KMS-11 (cell line): ENCODE data around the gene CDH3.

Experiments used
- H2AFZ ChIP-seq: fragments of 200-600 bp; sonication (generic); 2 replicates; pipeline ENCODE4 v1.6.1; 2016; ENCODE audit warnings: antibody characterized with exemption, mixed run types, low read depth
- H3K27ac ChIP-seq: fragments of 200-600 bp; sonication (generic); 2 replicates; pipeline ENCODE4 v1.6.1; 2016; ENCODE audit warnings: mild to moderate bottlenecking, mixed run types
- H3K27me3 ChIP-seq: fragments of 200-600 bp; sonication (generic); 2 replicates; pipeline ENCODE4 v1.6.1; 2017; ENCODE audit warnings: mild to moderate bottlenecking, low read depth, mixed run types, moderate library complexity; ENCODE audit not compliant: insufficient read depth
- H3K36me3 ChIP-seq: fragments of 200-600 bp; sonication (generic); 2 replicates; pipeline ENCODE4 v1.6.1; 2017; ENCODE audit warnings: mild to moderate bottlenecking, mixed run types; ENCODE audit not compliant: insufficient read depth
- H3K4me1 ChIP-seq: fragments of 200-600 bp; sonication (generic); 2 replicates; pipeline ENCODE4 v1.6.1; 2016; ENCODE audit warnings: mild to moderate bottlenecking, low read depth, mixed run types; ENCODE audit not compliant: poor library complexity, severe bottlenecking
- H3K4me2 ChIP-seq: fragments of 200-600 bp; sonication (generic); 2 replicates; pipeline ENCODE4 v1.7.0; 2016; ENCODE audit warnings: mild to moderate bottlenecking, mixed run types
- H3K4me3 ChIP-seq: fragments of 200-600 bp; sonication (generic); IDR thresholded peaks from 2 replicates; pipeline ENCODE4 v1.6.1; 2017; ENCODE audit warnings: low read depth, low read length, mixed read lengths; ENCODE audit not compliant: insufficient read depth
- H3K79me2 ChIP-seq: fragments of 200-600 bp; sonication (generic); 2 replicates; pipeline ENCODE4 v1.6.1; 2016; ENCODE audit warnings: low read depth, mixed run types; ENCODE audit not compliant: insufficient read depth
- H3K9ac ChIP-seq: fragments of 200-600 bp; sonication (generic); 2 replicates; pipeline ENCODE4 v1.6.1; 2016; ENCODE audit warnings: mild to moderate bottlenecking, mixed run types
- H4K20me1 ChIP-seq: fragments of 200-600 bp; sonication (generic); 2 replicates; pipeline ENCODE4 v1.6.1; 2016; ENCODE audit warnings: mild to moderate bottlenecking, mixed run types; ENCODE audit not compliant: insufficient read depth
- TF ChIP-seq, protein P1 (sequence below): fragments of 200-600 bp; sonication (generic); conservative IDR thresholded peaks from 2 replicates; pipeline ENCODE4 v1.6.1; 2017; ENCODE audit warnings: low read depth, mild to moderate bottlenecking, antibody characterized with exemption, low read length, moderate library complexity, mixed read lengths

CDH3 gene

DNA sequence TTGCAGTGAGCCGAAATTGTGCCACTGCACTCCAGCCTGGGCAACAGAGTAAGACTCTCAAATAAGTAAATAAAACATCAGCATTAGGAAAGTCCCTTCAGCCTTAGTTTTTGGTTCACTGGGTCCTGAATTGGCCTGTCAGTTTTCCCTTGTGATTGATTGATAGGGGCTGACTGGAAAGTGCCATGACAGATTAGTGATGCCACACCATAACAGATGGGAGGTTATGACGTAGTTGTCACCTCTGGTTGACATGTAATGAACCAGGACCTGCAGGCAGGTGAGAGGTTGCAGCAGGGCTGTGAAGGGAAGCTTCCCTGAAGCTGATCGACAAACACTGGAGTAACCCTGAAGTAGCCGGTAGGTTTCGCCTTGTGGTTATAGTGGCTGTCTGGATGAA, 41.8 kb downstream of the CDH3 start:
- no peaks in the 10 kb centered on the region for H4K20me1 ChIP-seq
- H2AFZ ChIP-seq: no peak overlapping the region
- no peak overlapping the region for H3K9ac ChIP-seq
- H3K4me3 ChIP-seq: no peak overlapping the region
- H3K4me1 ChIP-seq: no peaks in the 10 kb centered on the region
- H3K27ac ChIP-seq: no peak overlapping the region
- H3K79me2 ChIP-seq: no peaks in the 10 kb centered on the region
- TF ChIP-seq, protein P1, sequence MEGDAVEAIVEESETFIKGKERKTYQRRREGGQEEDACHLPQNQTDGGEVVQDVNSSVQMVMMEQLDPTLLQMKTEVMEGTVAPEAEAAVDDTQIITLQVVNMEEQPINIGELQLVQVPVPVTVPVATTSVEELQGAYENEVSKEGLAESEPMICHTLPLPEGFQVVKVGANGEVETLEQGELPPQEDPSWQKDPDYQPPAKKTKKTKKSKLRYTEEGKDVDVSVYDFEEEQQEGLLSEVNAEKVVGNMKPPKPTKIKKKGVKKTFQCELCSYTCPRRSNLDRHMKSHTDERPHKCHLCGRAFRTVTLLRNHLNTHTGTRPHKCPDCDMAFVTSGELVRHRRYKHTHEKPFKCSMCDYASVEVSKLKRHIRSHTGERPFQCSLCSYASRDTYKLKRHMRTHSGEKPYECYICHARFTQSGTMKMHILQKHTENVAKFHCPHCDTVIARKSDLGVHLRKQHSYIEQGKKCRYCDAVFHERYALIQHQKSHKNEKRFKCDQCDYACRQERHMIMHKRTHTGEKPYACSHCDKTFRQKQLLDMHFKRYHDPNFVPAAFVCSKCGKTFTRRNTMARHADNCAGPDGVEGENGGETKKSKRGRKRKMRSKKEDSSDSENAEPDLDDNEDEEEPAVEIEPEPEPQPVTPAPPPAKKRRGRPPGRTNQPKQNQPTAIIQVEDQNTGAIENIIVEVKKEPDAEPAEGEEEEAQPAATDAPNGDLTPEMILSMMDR: no peak
- no peaks in the 10 kb centered on the region for H3K36me3 ChIP-seq
- H3K4me2 ChIP-seq: no peak overlapping the region
- no peaks in the 10 kb centered on the region for H3K27me3 ChIP-seq

DNA sequence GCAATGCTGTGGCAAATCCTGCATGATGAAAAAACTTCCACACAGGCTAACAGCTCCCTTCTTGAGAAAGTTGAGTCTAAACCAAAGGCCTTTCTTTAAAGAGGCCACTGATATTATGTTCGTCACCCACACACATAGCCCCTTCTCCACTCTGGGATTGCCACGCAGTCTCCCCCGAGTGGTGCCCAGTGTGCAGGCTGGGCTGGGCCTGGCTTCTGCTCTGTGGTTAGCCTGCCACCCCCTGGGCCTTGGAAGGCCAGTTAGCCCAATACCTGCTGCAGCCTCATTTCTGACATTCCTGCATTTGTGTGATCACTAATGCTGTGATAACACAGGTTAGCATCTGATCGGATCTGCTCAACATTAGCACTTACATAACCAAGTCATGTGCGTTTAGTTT, 44.8 kb downstream of the CDH3 start:
- Histone ChIP-seq H4K20me1 (no peaks in the 10 kb centered on the region), H3K36me3 (no peaks in the 10 kb centered on the region), H3K9ac (no peak overlapping the region), H3K79me2 (no peaks in the 10 kb centered on the region), H3K4me2 (no peak overlapping the region), H3K4me3 (no peak overlapping the region), H3K27ac (no peak overlapping the region), H2AFZ (no peak overlapping the region), H3K4me1 (no peaks in the 10 kb centered on the region), H3K27me3 (no peaks in the 10 kb centered on the region)
- TF ChIP-seq, protein P1: no peak

DNA sequence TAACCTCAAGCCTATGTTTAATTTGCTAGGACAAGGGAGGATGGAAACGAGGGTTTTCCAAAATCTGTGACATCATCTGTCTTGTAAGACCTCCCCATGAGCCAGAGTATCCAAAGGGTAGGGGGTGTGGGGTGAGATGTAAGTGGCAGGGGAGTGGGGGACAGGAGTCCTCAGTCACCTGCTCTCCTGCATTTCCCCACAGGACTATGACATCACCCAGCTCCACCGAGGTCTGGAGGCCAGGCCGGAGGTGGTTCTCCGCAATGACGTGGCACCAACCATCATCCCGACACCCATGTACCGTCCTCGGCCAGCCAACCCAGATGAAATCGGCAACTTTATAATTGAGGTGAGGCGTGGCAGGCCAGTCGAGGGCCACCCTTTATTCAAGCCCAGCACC, 50.5 kb downstream of the CDH3 start:
- Histone ChIP-seq H3K27ac (no peak overlapping the region), H4K20me1 (no peaks in the 10 kb centered on the region), H3K4me1 (no peaks in the 10 kb centered on the region), H3K4me3 (no peak overlapping the region), H3K27me3 (no peaks in the 10 kb centered on the region), H3K9ac (no peak overlapping the region), H2AFZ (no peak overlapping the region), H3K79me2 (no peaks in the 10 kb centered on the region), H3K4me2 (no peak overlapping the region), H3K36me3 (no peaks in the 10 kb centered on the region)
- TF ChIP-seq, protein P1: no peak

DNA sequence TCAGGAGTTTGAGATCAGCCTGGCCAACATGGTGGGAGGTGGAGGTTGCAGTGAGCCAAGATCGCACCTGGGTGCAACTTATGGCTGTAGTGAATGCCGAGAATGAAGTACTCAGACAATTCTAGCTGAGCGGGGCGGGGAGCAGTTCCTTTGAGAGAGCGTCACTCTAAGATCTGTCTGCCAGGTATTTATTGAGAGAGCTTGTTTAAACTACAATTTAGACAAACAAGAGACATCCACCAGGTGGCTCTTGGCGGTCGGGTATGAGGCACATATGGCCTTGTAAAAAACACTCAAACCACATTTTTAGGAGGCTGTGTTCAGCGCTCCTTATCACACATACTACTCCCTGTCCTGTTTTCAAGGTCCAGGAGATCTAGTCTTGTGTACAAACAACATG, 51.4 kb downstream of the CDH3 start:
- no peaks in the 10 kb centered on the region for H3K79me2 ChIP-seq
- H3K27ac ChIP-seq: no peak overlapping the region
- no peaks in the 10 kb centered on the region for H3K4me1 ChIP-seq
- H3K27me3 ChIP-seq: no peaks in the 10 kb centered on the region
- TF ChIP-seq, protein P1: no peak
- no peaks in the 10 kb centered on the region for H3K36me3 ChIP-seq
- H4K20me1 ChIP-seq: no peaks in the 10 kb centered on the region
- no peak overlapping the region for H3K4me2 ChIP-seq
- no peak overlapping the region for H2AFZ ChIP-seq
- no peak overlapping the region for H3K4me3 ChIP-seq
- no peak overlapping the region for H3K9ac ChIP-seq

DNA sequence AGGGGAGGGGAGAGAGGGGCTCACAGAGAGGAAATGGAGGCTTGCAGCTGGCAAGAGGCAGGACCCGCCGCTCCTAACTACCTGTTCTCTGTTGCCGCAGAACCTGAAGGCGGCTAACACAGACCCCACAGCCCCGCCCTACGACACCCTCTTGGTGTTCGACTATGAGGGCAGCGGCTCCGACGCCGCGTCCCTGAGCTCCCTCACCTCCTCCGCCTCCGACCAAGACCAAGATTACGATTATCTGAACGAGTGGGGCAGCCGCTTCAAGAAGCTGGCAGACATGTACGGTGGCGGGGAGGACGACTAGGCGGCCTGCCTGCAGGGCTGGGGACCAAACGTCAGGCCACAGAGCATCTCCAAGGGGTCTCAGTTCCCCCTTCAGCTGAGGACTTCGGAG, 53.0 kb downstream of the CDH3 start:
- TF ChIP-seq, protein P1: no peak
- no peaks in the 10 kb centered on the region for H3K27me3 ChIP-seq
- H3K4me1 ChIP-seq: no peaks in the 10 kb centered on the region
- H3K4me2 ChIP-seq: no peak overlapping the region
- H3K27ac ChIP-seq: no peak overlapping the region
- H3K36me3 ChIP-seq: no peaks in the 10 kb centered on the region
- H3K9ac ChIP-seq: no peak overlapping the region
- H2AFZ ChIP-seq: no peak overlapping the region
- H3K4me3 ChIP-seq: no peak overlapping the region
- no peaks in the 10 kb centered on the region for H4K20me1 ChIP-seq
- no peaks in the 10 kb centered on the region for H3K79me2 ChIP-seq
